Neural progenitor cell (in vitro differentiated cells): ENCODE measurements around the gene NUDT1. TPM values are rescaled to one million over a fixed set of nuclear protein-coding genes. Genes with fewer than 3 reads are reported as not detected.

Experiments used
- DNase-seq: peaks from one replicate; pipeline ENCODE4 v3.0.0-alpha.2; 2016; ENCODE audit warnings: low spot score
- H2AFZ ChIP-seq: fragments of 200-600 bp; sonication (generic); replicated peaks from 2 replicates; pipeline ENCODE4 v1.6.1; 2016; ENCODE audit warnings: antibody characterized with exemption
- H3F3A ChIP-seq: fragments of 200-600 bp; sonication (generic); 2 replicates; pipeline ENCODE4 v1.6.1; 2016; ENCODE audit warnings: antibody characterized with exemption, low read depth
- H3K27ac ChIP-seq: fragments of 200-600 bp; sonication (generic); 2 replicates; pipeline ENCODE4 v1.5.1; 2016; ENCODE audit warnings: mild to moderate bottlenecking
- H3K27me3 ChIP-seq: fragments of 200-600 bp; sonication (generic); 2 replicates; pipeline ENCODE4 v1.6.1; 2016; ENCODE audit warnings: mild to moderate bottlenecking, moderate library complexity
- H3K36me3 ChIP-seq: fragments of 200-600 bp; sonication (generic); 2 replicates; pipeline ENCODE4 v1.5.1; 2016
- H3K4me1 ChIP-seq: fragments of 200-600 bp; sonication (generic); 2 replicates; pipeline ENCODE4 v1.6.1; 2016; ENCODE audit warnings: mixed run types
- H3K4me2 ChIP-seq: fragments of 200-600 bp; sonication (generic); 2 replicates; pipeline ENCODE4 v1.6.1; 2016
- H3K4me3 ChIP-seq: fragments of 200-600 bp; sonication (generic); 2 replicates; pipeline ENCODE4 v1.5.1; 2016
- H3K79me2 ChIP-seq: fragments of 200-600 bp; sonication (generic); 2 replicates; pipeline ENCODE4 v1.6.1; 2016; ENCODE audit warnings: low read depth
- H3K9ac ChIP-seq: fragments of 200-600 bp; sonication (generic); 2 replicates; pipeline ENCODE4 v1.6.1; 2016
- H3K9me3 ChIP-seq: fragments of 200-600 bp; sonication (generic); 2 replicates; pipeline ENCODE4 v1.5.1; 2016; ENCODE audit warnings: low read depth
- H4K20me1 ChIP-seq: fragments of 200-600 bp; sonication (generic); 2 replicates; pipeline ENCODE4 v1.6.1; 2016; ENCODE audit warnings: low read depth
- H3K27ac Mint-ChIP-seq: 3 replicates; pipeline ENCODE4 v1.8.0; 2021; ENCODE audit warnings: mixed read lengths
- H3K27me3 Mint-ChIP-seq: 2 replicates; pipeline ENCODE4 v1.8.0; 2022; ENCODE audit warnings: low read depth, mild to moderate bottlenecking, inconsistent platforms, moderate library complexity, mixed read lengths; ENCODE audit not compliant: insufficient read depth
- H3K36me3 Mint-ChIP-seq: 3 replicates; pipeline ENCODE4 v1.8.0; 2021; ENCODE audit warnings: mixed read lengths
- H3K4me1 Mint-ChIP-seq: 3 replicates; pipeline ENCODE4 v1.8.0; 2021; ENCODE audit warnings: mixed read lengths
- H3K4me3 Mint-ChIP-seq: 3 replicates; pipeline ENCODE4 v1.8.0; 2021; ENCODE audit warnings: mild to moderate bottlenecking, moderate library complexity, mixed read lengths
- H3K9me3 Mint-ChIP-seq: 3 replicates; pipeline ENCODE4 v1.8.0; 2020; ENCODE audit warnings: mixed read lengths
- EZH2 ChIP-seq: fragments of 200-600 bp; sonication (generic); IDR thresholded peaks from 2 replicates; pipeline ENCODE4 v1.6.1; 2017; ENCODE audit warnings: antibody characterized with exemption, mild to moderate bottlenecking, moderate library complexity
- EZH2phosphoT487 ChIP-seq: fragments of 200-600 bp; sonication (generic); IDR thresholded peaks from 2 replicates; pipeline ENCODE4 v1.6.1; 2017; ENCODE audit warnings: antibody characterized with exemption
- total RNA-seq: library from RNA; depleted of rRNA; stranded (reverse); fragments of >200 nt; gene quantifications from 2 replicates; pipeline ENCODE4 v1.2.3, GENCODE V29; 2015; ENCODE audit warnings: low replicate concordance
- TF ChIP-seq, protein P1 (sequence below): fragments of 200-600 bp; sonication (generic); IDR thresholded peaks from 2 replicates; pipeline ENCODE4 v1.5.1; 2017; ENCODE audit warnings: antibody characterized with exemption, mild to moderate bottlenecking

Gene NUDT1
- total RNA-seq, 1 donor from 2014 or later: 29.6 TPM

- peaks cover 11% of the 10 kb centered on the region for H4K20me1 ChIP-seq
- peaks cover 33% of the 10 kb centered on the region for H3K36me3 Mint-ChIP-seq
- TF ChIP-seq, protein P1, sequence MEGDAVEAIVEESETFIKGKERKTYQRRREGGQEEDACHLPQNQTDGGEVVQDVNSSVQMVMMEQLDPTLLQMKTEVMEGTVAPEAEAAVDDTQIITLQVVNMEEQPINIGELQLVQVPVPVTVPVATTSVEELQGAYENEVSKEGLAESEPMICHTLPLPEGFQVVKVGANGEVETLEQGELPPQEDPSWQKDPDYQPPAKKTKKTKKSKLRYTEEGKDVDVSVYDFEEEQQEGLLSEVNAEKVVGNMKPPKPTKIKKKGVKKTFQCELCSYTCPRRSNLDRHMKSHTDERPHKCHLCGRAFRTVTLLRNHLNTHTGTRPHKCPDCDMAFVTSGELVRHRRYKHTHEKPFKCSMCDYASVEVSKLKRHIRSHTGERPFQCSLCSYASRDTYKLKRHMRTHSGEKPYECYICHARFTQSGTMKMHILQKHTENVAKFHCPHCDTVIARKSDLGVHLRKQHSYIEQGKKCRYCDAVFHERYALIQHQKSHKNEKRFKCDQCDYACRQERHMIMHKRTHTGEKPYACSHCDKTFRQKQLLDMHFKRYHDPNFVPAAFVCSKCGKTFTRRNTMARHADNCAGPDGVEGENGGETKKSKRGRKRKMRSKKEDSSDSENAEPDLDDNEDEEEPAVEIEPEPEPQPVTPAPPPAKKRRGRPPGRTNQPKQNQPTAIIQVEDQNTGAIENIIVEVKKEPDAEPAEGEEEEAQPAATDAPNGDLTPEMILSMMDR: no peak
- TF ChIP-seq EZH2: no peak
- no peak for TF ChIP-seq EZH2phosphoT487
Observed at GRCh38 chr7:2217206-2217605, 24.8 kb upstream of the NUDT1 start.

GRCh38 chr7:2217716-2218443 is 24.1 kb upstream of the NUDT1 start:
- TF ChIP-seq EZH2 (no peak), EZH2phosphoT487 (no peak)
- TF ChIP-seq, protein P1: no peak

More at GRCh38 chr7:2217206-2217605, 24.8 kb upstream of the NUDT1 start:
- no peaks in the 10 kb centered on the region for H3K9me3 ChIP-seq
- H3K4me3 ChIP-seq: no peak overlapping the region
- H3K27me3 Mint-ChIP-seq: peaks cover 11% of the 10 kb centered on the region
- no peak overlapping the region for H2AFZ ChIP-seq
- no peak overlapping the region for H3K27ac ChIP-seq
- no peak overlapping the region for H3K27ac Mint-ChIP-seq
- no peak for DNase-seq
- no peaks in the 10 kb centered on the region for H3F3A ChIP-seq
- H3K4me2 ChIP-seq: no peak overlapping the region
- H3K4me3 Mint-ChIP-seq: no peak overlapping the region
- no peaks in the 10 kb centered on the region for H3K4me1 ChIP-seq
- H3K4me1 Mint-ChIP-seq: no peaks in the 10 kb centered on the region
- no peaks in the 10 kb centered on the region for H3K27me3 ChIP-seq
- H3K36me3 ChIP-seq: no peaks in the 10 kb centered on the region
- no peaks in the 10 kb centered on the region for H3K9me3 Mint-ChIP-seq
- peaks cover 4% of the 10 kb centered on the region for H3K79me2 ChIP-seq
- H3K9ac ChIP-seq: no peak overlapping the region

DNA sequence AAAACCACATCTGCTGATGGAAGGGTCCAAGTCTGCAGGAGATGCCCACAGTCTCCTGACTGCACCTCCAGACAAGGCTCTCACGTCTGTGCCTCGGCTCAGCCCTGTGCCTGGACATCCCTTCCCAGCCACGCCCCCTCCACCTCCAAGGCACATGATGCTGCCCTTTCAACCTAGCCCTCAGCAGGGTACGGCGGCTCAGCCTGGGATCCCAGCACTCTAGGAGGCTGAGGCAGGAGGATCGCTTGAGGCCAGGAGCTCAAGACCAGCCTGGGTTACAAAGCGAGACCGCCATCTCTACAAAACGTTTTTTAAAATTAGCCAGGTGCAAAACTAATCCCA is 23.6 kb upstream of the NUDT1 start:
- Histone ChIP-seq H3K4me3 (no peak overlapping the region), H3F3A (no peaks in the 10 kb centered on the region), H3K27me3 (no peaks in the 10 kb centered on the region), H3K27ac (no peak overlapping the region), H3K79me2 (peaks cover 4% of the 10 kb centered on the region), H4K20me1 (peaks cover 21% of the 10 kb centered on the region), H3K4me2 (no peak overlapping the region), H3K36me3 (no peaks in the 10 kb centered on the region), H3K9me3 (no peaks in the 10 kb centered on the region), H3K9ac (no peak overlapping the region), H2AFZ (no peak overlapping the region), H3K4me1 (no peaks in the 10 kb centered on the region)
- H3K4me1 Mint-ChIP-seq: no peaks in the 10 kb centered on the region
- no peak for DNase-seq
- no peaks in the 10 kb centered on the region for H3K9me3 Mint-ChIP-seq
- TF ChIP-seq EZH2 (no peak), EZH2phosphoT487 (no peak)
- TF ChIP-seq, protein P1: no peak
- H3K27me3 Mint-ChIP-seq: peaks cover 11% of the 10 kb centered on the region
- H3K36me3 Mint-ChIP-seq: peaks cover 32% of the 10 kb centered on the region
- H3K27ac Mint-ChIP-seq: no peak overlapping the region
- H3K4me3 Mint-ChIP-seq: no peak overlapping the region

More at GRCh38 chr7:2217716-2218443, 24.1 kb upstream of the NUDT1 start:
- Mint-ChIP-seq H3K27ac (no peak overlapping the region), H3K27me3 (peaks cover 11% of the 10 kb centered on the region), H3K36me3 (peaks cover 31% of the 10 kb centered on the region), H3K4me3 (no peak overlapping the region), H3K9me3 (no peaks in the 10 kb centered on the region), H3K4me1 (no peaks in the 10 kb centered on the region)
- DNase-seq: no peak
- Histone ChIP-seq H3K27ac (no peak overlapping the region), H3K4me3 (no peak overlapping the region), H3F3A (no peaks in the 10 kb centered on the region), H3K4me2 (no peak overlapping the region), H3K79me2 (peaks cover 4% of the 10 kb centered on the region), H4K20me1 (peaks cover 17% of the 10 kb centered on the region), H3K27me3 (no peaks in the 10 kb centered on the region), H3K4me1 (no peaks in the 10 kb centered on the region), H2AFZ (no peak overlapping the region), H3K9me3 (no peaks in the 10 kb centered on the region), H3K9ac (no peak overlapping the region), H3K36me3 (no peaks in the 10 kb centered on the region)
